Epithelial cell of esophagus (primary cell): ENCODE results near the gene RNF146.
"Not testable (repeated sequence)": the region's sequence is repeated elsewhere in the genome, so short reads cannot be mapped to it uniquely, and the experiment has no call there.

Experiments
- DNase-seq: peaks from one replicate; pipeline ENCODE4 v3.0.0; 2010; ENCODE audit warnings: low read depth
- H3K4me3 ChIP-seq: 2 replicates; pipeline ENCODE4 v1.5.1; 2011; ENCODE audit warnings: mild to moderate bottlenecking, low read length, control low read depth
- TF ChIP-seq, protein P1 (sequence below): IDR thresholded peaks from 2 replicates; pipeline ENCODE4 v1.5.1; 2011; ENCODE audit warnings: low read depth, mild to moderate bottlenecking, low read length, control low read depth, inconsistent platforms; ENCODE audit not compliant: insufficient read depth; ENCODE audit errors: missing control alignments

RNF146 gene

GRCh38 chr6:127305741-127306140 lies 39.1 kb downstream of the RNF146 start:
- TF ChIP-seq, protein P1, sequence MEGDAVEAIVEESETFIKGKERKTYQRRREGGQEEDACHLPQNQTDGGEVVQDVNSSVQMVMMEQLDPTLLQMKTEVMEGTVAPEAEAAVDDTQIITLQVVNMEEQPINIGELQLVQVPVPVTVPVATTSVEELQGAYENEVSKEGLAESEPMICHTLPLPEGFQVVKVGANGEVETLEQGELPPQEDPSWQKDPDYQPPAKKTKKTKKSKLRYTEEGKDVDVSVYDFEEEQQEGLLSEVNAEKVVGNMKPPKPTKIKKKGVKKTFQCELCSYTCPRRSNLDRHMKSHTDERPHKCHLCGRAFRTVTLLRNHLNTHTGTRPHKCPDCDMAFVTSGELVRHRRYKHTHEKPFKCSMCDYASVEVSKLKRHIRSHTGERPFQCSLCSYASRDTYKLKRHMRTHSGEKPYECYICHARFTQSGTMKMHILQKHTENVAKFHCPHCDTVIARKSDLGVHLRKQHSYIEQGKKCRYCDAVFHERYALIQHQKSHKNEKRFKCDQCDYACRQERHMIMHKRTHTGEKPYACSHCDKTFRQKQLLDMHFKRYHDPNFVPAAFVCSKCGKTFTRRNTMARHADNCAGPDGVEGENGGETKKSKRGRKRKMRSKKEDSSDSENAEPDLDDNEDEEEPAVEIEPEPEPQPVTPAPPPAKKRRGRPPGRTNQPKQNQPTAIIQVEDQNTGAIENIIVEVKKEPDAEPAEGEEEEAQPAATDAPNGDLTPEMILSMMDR, result no peak
- H3K4me3 ChIP-seq, result no peak overlapping the region
- no peak for DNase-seq

DNA sequence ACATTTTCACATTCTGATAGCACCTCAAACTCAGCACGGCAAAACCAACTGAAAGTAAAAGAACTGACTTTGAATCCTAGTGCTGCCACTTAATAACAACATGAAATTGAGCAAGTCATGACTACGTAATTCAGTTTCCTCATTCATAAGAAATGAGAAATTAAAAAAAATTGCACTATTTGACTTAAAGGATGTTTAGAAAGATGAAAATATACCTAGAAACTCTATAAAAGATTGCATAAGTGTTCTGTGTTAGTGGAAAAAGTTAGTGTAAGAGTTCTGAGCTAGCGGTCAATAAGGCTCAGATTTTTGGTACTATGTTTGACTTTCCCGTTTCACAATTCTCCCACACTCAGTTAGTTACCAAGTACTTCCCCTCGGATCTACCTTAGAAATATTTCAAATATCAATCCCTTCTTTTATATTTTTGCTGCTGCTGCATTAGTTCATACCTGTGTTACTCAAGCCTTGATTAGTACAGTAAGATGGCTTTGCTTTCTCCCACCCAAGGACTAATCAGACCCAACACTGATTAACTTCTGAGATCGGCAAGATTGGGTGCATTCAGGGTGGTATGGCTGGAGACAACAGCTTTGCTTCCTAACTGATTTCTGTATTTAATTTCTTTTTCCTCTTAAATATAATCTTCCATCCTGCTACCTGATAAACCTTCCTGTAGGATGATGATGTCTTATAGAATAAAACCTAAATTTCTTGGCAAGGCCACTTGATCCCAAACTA lies 50.9 kb downstream of the RNF146 start:
- no peak overlapping the region for H3K4me3 ChIP-seq
- no peak for DNase-seq
- TF ChIP-seq, protein P1, result no peak

- DNase-seq, result no peak
- no peak overlapping the region for H3K4me3 ChIP-seq
- TF ChIP-seq, protein P1, result no peak
These were observed 53.0 kb downstream of the RNF146 start for GRCh38 chr6:127319686-127320085.

DNA sequence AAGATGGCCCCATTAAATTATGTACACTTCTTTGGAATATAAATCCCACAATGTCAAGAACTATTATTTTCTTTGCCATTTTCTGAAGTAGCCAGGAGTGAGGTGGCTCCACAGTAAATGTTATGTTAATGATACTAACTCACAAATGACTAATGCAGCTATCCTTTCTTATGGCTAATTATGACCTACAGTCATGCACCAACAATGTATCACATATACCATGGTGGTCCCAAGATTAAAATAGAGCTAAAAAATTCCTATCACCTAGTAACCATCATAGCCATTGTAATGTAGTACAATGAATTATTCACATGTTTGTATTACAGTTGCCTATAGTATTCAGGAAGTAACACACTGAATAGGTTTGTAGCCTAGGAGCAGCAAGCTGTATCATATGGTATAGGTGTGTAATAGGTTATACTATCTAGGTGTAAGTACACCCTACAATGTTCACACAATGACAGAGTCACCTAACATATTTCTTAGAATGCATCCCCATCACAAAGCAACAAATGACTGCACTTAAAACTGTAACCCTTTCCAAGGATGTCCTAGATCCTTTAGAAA lies 61.5 kb downstream of the RNF146 start:
- TF ChIP-seq, protein P1, result no peak
- H3K4me3 ChIP-seq, result no peak overlapping the region
- DNase-seq, result no peak

- H3K4me3 ChIP-seq, DNase-seq: not testable (repeated sequence)
These were observed 64.6 kb downstream of the RNF146 start for GRCh38 chr6:127331256-127331655.

DNA sequence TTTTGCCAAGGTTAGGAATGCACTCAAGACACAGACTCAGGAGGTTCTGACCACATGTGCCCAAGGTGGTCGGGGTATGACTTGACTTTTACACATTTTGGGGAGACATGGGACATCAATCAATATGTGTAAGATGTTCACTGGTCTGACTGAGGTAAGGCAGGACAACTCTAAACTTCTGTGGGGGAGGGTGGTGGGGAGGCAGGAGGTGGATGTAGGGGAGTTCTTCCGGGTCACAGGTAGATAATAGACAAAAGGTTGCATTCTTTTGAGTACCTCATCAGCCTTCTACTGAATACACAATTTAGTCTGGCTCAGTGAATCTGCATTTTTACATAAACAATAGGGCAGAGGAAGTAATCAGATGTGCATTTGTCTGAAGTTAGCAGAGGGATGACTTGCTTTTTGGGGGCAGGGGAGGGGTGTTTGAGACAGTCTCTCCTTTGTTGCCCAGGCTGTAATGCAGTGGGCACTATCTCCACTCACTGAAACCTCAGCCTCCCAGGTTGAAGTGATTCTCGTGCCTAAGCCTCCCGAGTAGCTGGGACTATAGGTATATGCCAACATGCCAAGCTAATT lies 65.8 kb downstream of the RNF146 start:
- TF ChIP-seq, protein P1, result no peak
- no peak overlapping the region for H3K4me3 ChIP-seq
- DNase-seq, result no peak
